ENCODE measurements around the gene TRAF3IP1. TPM values are rescaled to one million over a fixed set of nuclear protein-coding genes. Genes with fewer than 3 reads are reported as not detected.

The TRAF3IP1 gene
- polyA plus RNA-seq, 1 donor from 2014 or later: 12.5 TPM

GRCh38 chr2:238401551-238401950 is 81.2 kb downstream of the TRAF3IP1 start:
- Histone ChIP-seq H3K9me2 (ENCODE audit: insufficient read depth, low read length) (no peaks in the 10 kb centered on the region), H3F3A (ENCODE audit: insufficient read depth, low read length, poor library complexity, severe bottlenecking) (no peaks in the 10 kb centered on the region)

GRCh38 chr2:238403632-238404405 is 83.5 kb downstream of the TRAF3IP1 start:
- Histone ChIP-seq H3K27ac (ENCODE audit: low read length) (no peak overlapping the region), H3K9me3 (ENCODE audit: low read length) (no peaks in the 10 kb centered on the region), H3K36me3 (ENCODE audit: insufficient read depth, low read length) (no peaks in the 10 kb centered on the region), H4K20me1 (ENCODE audit: insufficient read depth) (no peaks in the 10 kb centered on the region), H2AFZ (ENCODE audit: low read depth, low read length) (no peak overlapping the region), H3K9ac (ENCODE audit: low read length) (no peak overlapping the region), H3K27me3 (ENCODE audit: insufficient read depth, low read depth, low read length) (no peaks in the 10 kb centered on the region), H3K4me3 (ENCODE audit: low read length) (no peak overlapping the region), H3K79me2 (replicated peaks; ENCODE audit: insufficient read depth, low read length) (no peaks in the 10 kb centered on the region), H3K9me2 (ENCODE audit: insufficient read depth, low read length) (no peaks in the 10 kb centered on the region), H3K4me2 (ENCODE audit: low read length) (no peak overlapping the region), H3F3A (ENCODE audit: insufficient read depth, low read length, poor library complexity, severe bottlenecking) (no peaks in the 10 kb centered on the region)
- TF ChIP-seq CTCF (IDR thresholded peaks at IDR 0.05; ENCODE audit: poor library complexity, severe bottlenecking) (no peak), REST (IDR thresholded peaks at IDR 0.05; ENCODE audit: borderline replicate concordance) (no peak), RAD21 (conservative IDR thresholded peaks at IDR 0.05) (no peak), MXI1 (conservative IDR thresholded peaks at IDR 0.05; ENCODE audit: poor library complexity, severe bottlenecking) (no peak), POLR2AphosphoS5 (IDR thresholded peaks at IDR 0.05) (no peak)

More at GRCh38 chr2:238401551-238401950, 81.2 kb downstream of the TRAF3IP1 start:
- Histone ChIP-seq H3K4me2 (ENCODE audit: low read length) (no peak overlapping the region), H2AFZ (ENCODE audit: low read depth, low read length) (no peak overlapping the region), H3K9me3 (ENCODE audit: low read length) (no peaks in the 10 kb centered on the region), H3K27ac (ENCODE audit: low read length) (no peak overlapping the region), H3K9ac (ENCODE audit: low read length) (no peak overlapping the region), H3K79me2 (replicated peaks; ENCODE audit: insufficient read depth, low read length) (no peaks in the 10 kb centered on the region), H4K20me1 (ENCODE audit: insufficient read depth) (no peaks in the 10 kb centered on the region), H3K36me3 (ENCODE audit: insufficient read depth, low read length) (no peaks in the 10 kb centered on the region), H3K27me3 (ENCODE audit: insufficient read depth, low read depth, low read length) (no peaks in the 10 kb centered on the region), H3K4me3 (ENCODE audit: low read length) (no peak overlapping the region)
- TF ChIP-seq EP300 (conservative IDR thresholded peaks at IDR 0.05; ENCODE audit: poor library complexity, severe bottlenecking): no peak
- TF ChIP-seq TAF1 (IDR thresholded peaks at IDR 0.05; ENCODE audit: low read depth): no peak
- TF ChIP-seq CTCF (IDR thresholded peaks at IDR 0.05; ENCODE audit: poor library complexity, severe bottlenecking): no peak
- TF ChIP-seq POLR2AphosphoS5 (IDR thresholded peaks at IDR 0.05): no peak
- TF ChIP-seq REST (IDR thresholded peaks at IDR 0.05; ENCODE audit: borderline replicate concordance): no peak
- no peak for TF ChIP-seq RAD21 (conservative IDR thresholded peaks at IDR 0.05)
- no peak for TF ChIP-seq MXI1 (conservative IDR thresholded peaks at IDR 0.05; ENCODE audit: poor library complexity, severe bottlenecking)
- TF ChIP-seq EZH2 (IDR thresholded peaks at IDR 0.05; ENCODE audit: borderline replicate concordance, insufficient read depth, low read length, poor library complexity, severe bottlenecking): no peak
- TF ChIP-seq SMC3 (conservative IDR thresholded peaks at IDR 0.05; ENCODE audit: poor library complexity): no peak

Data from neural cell (in vitro differentiated cells).